ENCODE measurements around the gene RNF111. TPM values are rescaled to one million over a fixed set of nuclear protein-coding genes. Genes with fewer than 3 reads are reported as not detected.
A peak's percentile ranks its signal among the peaks of the same experiment; 100 is the strongest.

The RNF111 gene
- total and polyA plus RNA-seq, 7 donors: 7.6 to 28.6 (median 15.0) TPM

DNA sequence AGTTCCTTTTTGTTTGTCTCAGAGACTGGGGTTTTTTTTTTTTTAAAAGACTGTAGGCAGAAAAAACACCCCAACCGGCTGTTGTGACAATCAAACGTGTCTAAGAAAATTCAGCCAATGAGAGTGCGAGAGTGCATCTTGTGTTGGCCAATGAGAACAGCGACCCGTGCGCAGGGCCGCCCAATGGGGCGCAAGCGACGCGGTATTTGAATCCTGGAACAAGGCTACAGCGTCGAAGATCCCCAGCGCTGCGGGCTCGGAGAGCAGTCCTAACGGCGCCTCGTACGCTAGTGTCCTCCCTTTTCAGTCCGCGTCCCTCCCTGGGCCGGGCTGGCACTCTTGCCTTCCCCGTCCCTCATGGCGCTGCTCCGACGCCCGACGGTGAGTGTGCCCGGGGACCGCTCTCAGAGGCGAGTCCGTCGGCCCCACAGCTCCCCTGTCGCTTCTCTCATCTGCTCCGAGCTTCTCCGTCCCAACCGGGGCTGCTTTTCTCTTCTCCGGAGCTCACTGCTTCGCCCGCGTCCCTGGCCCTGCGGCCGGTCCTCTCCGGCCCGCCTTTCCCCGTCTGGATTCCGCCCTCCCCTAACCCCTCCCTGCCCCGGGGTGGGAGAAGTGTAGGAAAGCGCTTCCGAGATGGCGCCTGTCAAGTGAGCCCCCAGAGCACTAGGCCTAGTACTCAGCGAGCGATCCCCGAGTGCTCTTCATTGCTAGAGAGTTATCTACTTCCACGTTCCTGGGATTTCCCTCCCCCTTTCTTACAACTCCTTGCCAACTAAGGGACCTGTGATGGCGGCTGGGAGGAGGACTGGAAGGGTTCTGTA is 117.7 kb downstream of the RNF111 start, which contains the start of gene CCNB2:
Gene CCNB2, plus strand, starts transcription at position 235 of the 821 bp plus-strand sequence. Its CDS starts 123 bp downstream, at position 358.
- peak; percentile 89 for DNase-seq
- Histone ChIP-seq H3K9me3 (no peaks in the 10 kb centered on the region), H3K27me3 (no peaks in the 10 kb centered on the region), H3K36me3 (peaks cover 0 to 2% (median 0%) of the 10 kb centered on the region in 4 donors), H3K4me1 (peaks cover 0 to 8% (median 7%) of the 10 kb centered on the region in 4 donors), H3K27ac (peak within 1 kb of the TSS in 3 of 4 donors; percentile 34 to 60 (median 56)), H3K4me3 (peak within 1 kb of the TSS; percentile 32 to 60 (median 52))
- TF ChIP-seq POLR2AphosphoS5 (IDR thresholded peaks at IDR 0.05) (peak in 1 of 4 donors; percentile 51), POLR2A (IDR thresholded peaks at IDR 0.05) (no peak)
- 0 to 1% methylated on average over 57 of the region's 57 CpGs for WGBS, 2 donors
- intact Hi-C loops (cut with DNase I): loop anchor here (5.0 kb wide), 1 partner anchor 118 kb away; the partner anchor contains the start of gene RNF111

DNA sequence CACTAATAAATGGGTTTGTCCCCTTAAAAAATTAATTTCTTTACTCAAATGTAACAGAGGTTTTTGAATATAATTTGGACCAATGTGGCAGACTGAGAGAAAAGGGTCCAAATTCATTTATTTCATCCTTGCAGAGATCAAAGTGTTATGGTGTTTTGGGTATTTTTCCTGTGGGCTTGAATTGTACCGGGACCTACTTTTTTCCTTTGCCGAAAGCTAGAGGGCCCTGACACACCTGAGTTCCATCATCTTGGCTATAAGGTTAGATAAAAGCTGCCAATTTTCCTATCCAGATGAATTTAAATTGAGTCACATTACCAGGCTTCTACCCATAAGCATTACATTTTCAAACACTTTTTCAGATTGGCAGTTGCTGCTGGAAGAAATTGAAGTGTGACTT is 118.4 kb downstream of the RNF111 start:
- Histone ChIP-seq H3K4me3 (peak overlapping the region in 2 of 4 donors; percentile 46 to 60), H3K4me1 (peaks cover 0 to 8% (median 7%) of the 10 kb centered on the region in 4 donors), H3K27me3 (no peaks in the 10 kb centered on the region), H3K27ac (no peak overlapping the region), H3K9me3 (no peaks in the 10 kb centered on the region), H3K36me3 (no peaks in the 10 kb centered on the region)
- intact Hi-C loops (cut with DNase I): loop anchor here (5.0 kb wide), 1 partner anchor 119 kb away; the partner anchor contains the start of gene RNF111
- TF ChIP-seq, protein P1, sequence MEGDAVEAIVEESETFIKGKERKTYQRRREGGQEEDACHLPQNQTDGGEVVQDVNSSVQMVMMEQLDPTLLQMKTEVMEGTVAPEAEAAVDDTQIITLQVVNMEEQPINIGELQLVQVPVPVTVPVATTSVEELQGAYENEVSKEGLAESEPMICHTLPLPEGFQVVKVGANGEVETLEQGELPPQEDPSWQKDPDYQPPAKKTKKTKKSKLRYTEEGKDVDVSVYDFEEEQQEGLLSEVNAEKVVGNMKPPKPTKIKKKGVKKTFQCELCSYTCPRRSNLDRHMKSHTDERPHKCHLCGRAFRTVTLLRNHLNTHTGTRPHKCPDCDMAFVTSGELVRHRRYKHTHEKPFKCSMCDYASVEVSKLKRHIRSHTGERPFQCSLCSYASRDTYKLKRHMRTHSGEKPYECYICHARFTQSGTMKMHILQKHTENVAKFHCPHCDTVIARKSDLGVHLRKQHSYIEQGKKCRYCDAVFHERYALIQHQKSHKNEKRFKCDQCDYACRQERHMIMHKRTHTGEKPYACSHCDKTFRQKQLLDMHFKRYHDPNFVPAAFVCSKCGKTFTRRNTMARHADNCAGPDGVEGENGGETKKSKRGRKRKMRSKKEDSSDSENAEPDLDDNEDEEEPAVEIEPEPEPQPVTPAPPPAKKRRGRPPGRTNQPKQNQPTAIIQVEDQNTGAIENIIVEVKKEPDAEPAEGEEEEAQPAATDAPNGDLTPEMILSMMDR (IDR thresholded peaks at IDR 0.05): no peak
- TF ChIP-seq POLR2A (IDR thresholded peaks at IDR 0.05): no peak
- TF ChIP-seq EP300 (IDR thresholded peaks at IDR 0.05): no peak
- TF ChIP-seq POLR2AphosphoS5 (IDR thresholded peaks at IDR 0.05): no peak
- WGBS, 2 donors: 13 to 49% methylated on average over 2 of the region's 2 CpGs
- no peak for DNase-seq

DNA sequence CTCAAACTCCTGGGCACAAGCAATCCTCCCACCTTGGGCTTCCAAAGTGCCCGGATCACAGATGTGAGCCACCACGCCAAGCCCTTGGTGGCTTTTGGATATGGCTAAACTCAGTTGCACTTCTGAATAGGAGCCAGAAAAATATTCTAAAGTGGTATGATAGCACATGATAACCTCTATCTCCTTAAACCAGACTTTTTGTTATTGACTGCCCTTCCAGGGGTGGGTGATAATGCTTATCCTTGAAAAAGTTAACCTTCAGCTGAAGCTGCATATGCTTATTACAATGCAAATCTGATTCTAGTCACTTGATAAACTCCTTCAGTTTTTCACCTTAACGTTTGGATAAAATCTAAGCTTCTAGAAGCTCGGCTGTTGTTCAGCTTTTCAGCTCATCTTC is 123.8 kb downstream of the RNF111 start:
- Histone ChIP-seq H3K9me3 (no peaks in the 10 kb centered on the region), H3K4me3 (no peak overlapping the region), H3K27ac (no peak overlapping the region), H3K4me1 (no peaks in the 10 kb centered on the region), H3K27me3 (no peaks in the 10 kb centered on the region), H3K36me3 (no peaks in the 10 kb centered on the region)
- intact Hi-C loops (cut with DNase I): no loop called here
- WGBS, 2 donors: 92 to 94% methylated on average over 4 of the region's 4 CpGs
- no peak for DNase-seq
- TF ChIP-seq, protein P1 (IDR thresholded peaks at IDR 0.05): no peak
- TF ChIP-seq EP300 (IDR thresholded peaks at IDR 0.05) (no peak), POLR2A (IDR thresholded peaks at IDR 0.05) (no peak), POLR2AphosphoS5 (IDR thresholded peaks at IDR 0.05) (no peak)

DNA sequence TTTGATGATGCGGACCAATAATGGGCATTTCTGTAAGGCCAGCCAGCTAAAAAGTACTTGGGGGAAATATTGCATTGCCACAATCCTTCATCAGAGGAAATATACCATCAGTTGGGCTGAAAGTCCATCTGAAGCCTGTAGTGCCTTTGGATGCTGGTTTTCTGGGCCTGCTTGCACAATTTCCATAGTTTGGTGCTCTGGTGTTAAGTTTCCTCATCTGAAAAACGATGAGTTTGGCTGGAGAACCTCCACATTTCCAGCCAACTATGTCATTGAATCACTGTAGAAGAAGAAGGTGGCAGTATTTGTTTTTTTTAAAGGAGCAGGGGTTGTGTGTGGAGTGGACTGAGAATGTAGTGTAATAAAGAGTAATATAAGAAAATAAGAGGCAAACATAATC is 127.6 kb downstream of the RNF111 start:
- no peaks in the 10 kb centered on the region for H3K9me3 ChIP-seq
- H3K4me3 ChIP-seq: no peak overlapping the region
- no peaks in the 10 kb centered on the region for H3K4me1 ChIP-seq
- no peaks in the 10 kb centered on the region for H3K36me3 ChIP-seq
- TF ChIP-seq EP300 (IDR thresholded peaks at IDR 0.05) (no peak), POLR2AphosphoS5 (IDR thresholded peaks at IDR 0.05) (no peak), POLR2A (IDR thresholded peaks at IDR 0.05) (no peak)
- TF ChIP-seq, protein P1 (IDR thresholded peaks at IDR 0.05): no peak
- 64 to 86% methylated on average over 2 of the region's 2 CpGs for WGBS, 2 donors
- no peak for DNase-seq
- intact Hi-C loops (cut with DNase I): no loop called here
- no peaks in the 10 kb centered on the region for H3K27me3 ChIP-seq
- H3K27ac ChIP-seq: no peak overlapping the region

DNA sequence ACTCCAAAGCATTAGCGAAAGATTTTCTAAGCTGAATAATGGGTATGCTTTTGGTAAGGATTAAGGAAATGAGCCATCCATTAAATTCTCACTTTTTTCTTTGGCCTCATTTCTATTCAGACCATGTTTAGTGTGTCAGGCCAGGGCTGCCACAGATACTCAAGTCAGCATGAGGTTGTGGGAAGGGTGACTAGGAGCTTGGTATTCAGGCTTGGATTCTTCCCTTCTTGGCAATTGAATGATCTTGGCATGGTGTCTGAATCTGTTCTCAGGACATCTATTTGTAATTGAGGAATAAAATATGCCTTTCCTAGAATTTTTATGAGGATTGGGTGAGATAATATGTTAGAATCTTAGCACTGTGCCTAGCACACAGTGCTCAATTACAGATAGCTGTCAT is 128.7 kb downstream of the RNF111 start:
- no peaks in the 10 kb centered on the region for H3K36me3 ChIP-seq
- TF ChIP-seq POLR2A (IDR thresholded peaks at IDR 0.05) (no peak), POLR2AphosphoS5 (IDR thresholded peaks at IDR 0.05) (no peak), EP300 (IDR thresholded peaks at IDR 0.05) (no peak)
- TF ChIP-seq, protein P1 (IDR thresholded peaks at IDR 0.05): no peak
- WGBS, 2 donors: 97 to 99% methylated on average over 1 of the region's 1 CpG
- intact Hi-C loops (cut with DNase I): no loop called here
- H3K27me3 ChIP-seq: no peaks in the 10 kb centered on the region
- DNase-seq: no peak
- no peaks in the 10 kb centered on the region for H3K4me1 ChIP-seq
- no peak overlapping the region for H3K4me3 ChIP-seq
- H3K9me3 ChIP-seq: no peaks in the 10 kb centered on the region
- no peak overlapping the region for H3K27ac ChIP-seq
